Sigmoid colon (tissue), 3 donors: ENCODE results near the gene USP13.

Experiments
- CTCF ChIP-seq, 4 experiments: fragments of 450-650 bp in 3 of 4; fragments of 200-600 bp in 1 of 4; IDR thresholded peaks; one replicate each; pipeline ENCODE4 v1.5.1; 2016 to 2019; ENCODE audit warnings: antibody characterized with exemption in 4 of 4, mild to moderate bottlenecking in 3 of 4, moderate library complexity in 2 of 4
- POLR2A ChIP-seq, 2 donors: fragments of 450-650 bp; IDR thresholded peaks; one replicate each; pipeline ENCODE4 v1.6.1; 2016; ENCODE audit warnings: antibody characterized with exemption in 2 of 2, mild to moderate bottlenecking in 2 of 2, moderate library complexity in 2 of 2

DNA sequence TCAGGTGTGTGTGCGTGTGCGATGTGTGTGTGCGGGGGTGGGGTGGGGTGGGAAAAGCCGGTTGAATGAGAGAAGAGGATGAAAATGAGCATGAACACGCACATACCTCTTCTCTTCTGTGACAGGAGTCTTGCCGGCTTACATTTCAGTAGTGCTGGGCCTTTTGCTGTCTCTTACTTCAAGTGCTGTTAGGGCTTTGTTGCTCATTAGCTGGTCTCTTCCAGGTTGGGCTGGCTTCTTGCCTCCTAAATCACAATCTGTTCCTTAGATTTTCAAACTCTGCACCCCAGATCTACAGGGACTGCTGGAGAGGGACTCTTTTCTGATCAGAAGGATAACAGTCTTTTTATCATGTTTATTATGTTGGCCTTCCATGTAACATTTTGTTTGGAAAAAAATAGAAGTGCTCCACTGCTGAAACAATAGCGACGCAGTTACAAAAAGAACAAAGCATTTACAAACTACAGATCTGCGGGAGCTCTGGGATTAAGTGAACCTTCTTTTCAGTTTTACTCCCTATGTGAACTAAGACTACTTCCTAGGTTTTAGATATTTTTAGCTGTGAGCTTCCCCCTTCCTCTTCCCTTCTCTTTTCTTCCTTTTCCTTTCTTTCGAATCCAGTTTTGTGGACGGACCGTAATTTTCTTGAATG, 48.5 kb downstream of the USP13 start:
- TF ChIP-seq CTCF (IDR thresholded peaks at IDR 0.05) (no peak), POLR2A (IDR thresholded peaks at IDR 0.05) (no peak)
